HG03064 (cell line): ENCODE results near the gene LYVE1.
A peak's percentile ranks its signal among the peaks of the same experiment; 100 is the strongest.

Experiments
- ATAC-seq: cut with Tn5 transposase; IDR thresholded peaks from one replicate; pipeline ENCODE4 v1.9.1; 2021; ENCODE audit warnings: low read depth; ENCODE audit not compliant: unreplicated experiment

LYVE1 gene

GRCh38 chr11:10561947-10562346 lies 6.5 kb downstream of the LYVE1 start:
- no peak for ATAC-seq

DNA sequence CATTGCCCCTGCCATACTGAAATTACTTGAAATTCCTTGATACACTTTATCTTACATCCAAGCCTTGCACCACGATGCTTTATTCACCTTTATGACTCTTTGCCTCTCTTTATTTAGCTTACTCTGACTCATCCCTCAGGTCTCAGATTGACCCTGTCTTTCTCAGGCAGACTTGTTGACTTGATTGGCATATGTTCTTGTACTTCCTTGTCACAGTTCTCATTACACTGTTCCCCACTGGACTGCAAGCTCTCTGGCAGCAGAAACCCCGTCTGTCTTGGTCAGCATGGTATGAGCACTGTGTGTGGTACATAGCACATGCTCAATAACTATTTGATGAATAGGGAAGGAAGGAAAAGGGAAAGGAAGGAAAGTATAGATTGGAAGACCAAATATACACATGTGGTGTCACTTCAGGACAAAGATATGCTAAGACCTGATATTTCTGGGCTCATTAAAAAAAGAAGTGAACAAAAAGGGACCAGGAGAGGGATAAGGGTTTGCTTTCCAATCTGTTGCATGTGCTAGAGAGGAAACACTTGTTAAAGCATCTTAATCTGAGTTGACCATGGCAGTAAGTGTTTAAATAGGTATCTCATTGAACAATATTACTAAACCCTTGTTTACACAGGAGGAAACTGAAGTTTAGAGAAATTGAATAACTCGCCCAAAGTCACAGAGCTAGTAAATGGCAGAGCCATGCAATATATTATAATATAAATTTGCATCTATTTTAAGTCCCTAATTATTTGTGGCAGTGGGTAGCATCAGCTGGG lies 7.2 kb downstream of the LYVE1 start:
- ATAC-seq = no peak

DNA sequence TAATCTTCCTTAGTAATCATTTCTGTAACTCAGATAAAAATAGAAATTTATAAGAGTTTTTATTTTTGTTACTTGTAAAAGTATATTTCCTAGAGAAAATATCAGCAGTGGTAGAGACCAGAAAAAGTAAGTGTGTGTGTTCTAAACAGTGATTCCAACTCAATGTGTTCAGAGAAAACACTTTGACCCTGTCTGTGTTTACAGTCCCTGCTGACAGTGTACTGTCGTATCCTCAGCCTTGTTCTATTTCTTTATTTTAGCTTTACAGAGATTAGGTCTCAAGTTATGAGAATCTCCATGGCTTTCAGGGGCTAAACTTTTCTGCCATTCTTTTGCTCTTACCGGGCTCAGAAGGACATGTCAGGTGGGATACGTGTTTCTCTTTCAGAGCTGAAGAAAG lies 10.2 kb downstream of the LYVE1 start:
- ATAC-seq = no peak

DNA sequence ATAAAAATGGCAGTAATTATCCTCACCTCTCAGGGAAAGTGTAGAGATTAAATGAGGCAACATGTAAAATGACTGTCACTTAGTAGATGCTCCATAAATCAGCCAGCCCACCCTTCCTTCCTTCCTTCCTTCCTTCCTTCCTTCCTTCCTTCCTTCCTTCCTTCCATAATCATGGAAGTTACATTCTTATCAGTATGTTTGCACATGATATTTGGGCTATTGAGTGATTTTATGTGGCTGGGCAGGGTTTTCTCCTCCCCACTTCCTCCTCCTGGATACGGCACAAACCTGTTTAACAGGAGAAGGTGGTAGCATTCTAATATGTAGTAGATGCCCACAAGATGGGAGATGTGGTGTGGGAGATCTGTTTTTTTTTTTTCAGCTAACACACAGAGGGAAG lies 11.9 kb downstream of the LYVE1 start:
- ATAC-seq = no peak

GRCh38 chr11:10551845-10552352 lies 16.6 kb downstream of the LYVE1 start:
- ATAC-seq = no peak

GRCh38 chr11:10551290-10551592 lies 17.2 kb downstream of the LYVE1 start:
- no peak for ATAC-seq

- ATAC-seq = no peak
Observed at GRCh38 chr11:10550503-10551289, 17.8 kb downstream of the LYVE1 start.

GRCh38 chr11:10544491-10545465 lies 23.7 kb downstream of the LYVE1 start:
- ATAC-seq = no peak

DNA sequence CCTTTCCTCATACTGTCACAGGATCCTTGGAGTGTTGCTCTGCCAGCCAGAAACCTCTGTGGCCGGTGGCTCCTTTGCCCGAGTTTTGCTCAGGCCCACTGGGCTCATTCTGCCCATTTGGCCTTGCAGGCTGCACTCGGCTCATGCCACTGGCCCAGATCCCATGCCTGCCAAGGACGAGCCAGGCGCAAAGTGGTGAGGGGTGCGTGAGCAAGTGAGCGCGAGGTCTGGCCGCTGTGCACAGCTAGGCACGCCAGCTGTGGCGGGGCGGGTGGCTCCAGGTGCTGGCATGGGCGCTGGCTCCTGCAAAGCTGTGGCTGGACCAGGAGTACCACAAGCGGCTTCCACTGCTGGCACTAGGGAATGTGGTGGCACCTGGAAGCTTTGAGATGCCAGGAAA lies 24.7 kb downstream of the LYVE1 start:
- no peak for ATAC-seq

DNA sequence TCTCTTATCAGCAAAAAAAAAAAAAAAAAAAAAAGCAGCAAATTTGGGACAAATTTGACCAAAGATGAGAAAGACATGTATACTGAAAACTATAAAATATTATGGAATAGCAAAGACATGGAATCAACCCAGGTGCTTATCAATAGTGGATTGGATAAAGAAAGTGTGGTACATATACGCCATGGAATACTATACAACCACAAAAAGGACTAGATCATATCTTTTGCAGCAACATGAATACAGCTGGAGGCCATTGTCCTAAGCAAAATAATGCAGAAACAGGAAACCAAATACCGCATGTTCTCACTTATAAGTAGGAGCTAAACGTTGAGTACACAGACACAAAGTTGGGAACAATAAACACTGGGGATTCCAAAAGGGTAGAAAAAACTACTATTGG lies 25.7 kb downstream of the LYVE1 start:
- no peak for ATAC-seq

- ATAC-seq = no peak
Observed at GRCh38 chr11:10541561-10541930, 26.9 kb downstream of the LYVE1 start.

GRCh38 chr11:10540915-10541560 lies 27.4 kb downstream of the LYVE1 start, which contains the start of gene RNF141:
TSS of gene RNF141 (minus strand) at chr11:10541187. CDS start at chr11:10534158, 7,029 bp downstream.
- peak; percentile 97 for ATAC-seq

- ATAC-seq = peak; percentile 16
Observed at GRCh38 chr11:10540546-10540914, 27.9 kb downstream of the LYVE1 start.

DNA sequence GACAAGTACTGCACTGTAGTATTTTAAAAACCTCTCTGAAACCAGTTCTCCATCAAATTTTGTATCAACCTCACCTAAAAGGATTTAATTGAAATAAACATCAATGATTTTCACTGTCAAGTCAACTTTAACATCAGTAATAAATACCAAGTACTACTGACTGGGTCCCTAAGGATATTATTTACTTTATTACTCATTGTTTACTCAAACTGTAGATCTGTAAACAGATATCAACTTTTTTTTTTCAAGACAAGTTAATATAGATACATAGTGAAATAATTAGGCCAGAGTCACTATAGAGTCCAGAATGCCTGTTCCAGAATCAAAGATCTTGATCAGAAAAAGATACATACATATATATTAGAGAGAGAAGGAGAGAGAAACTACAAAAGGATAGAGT lies 29.1 kb downstream of the LYVE1 start:
- ATAC-seq = no peak

- ATAC-seq = no peak
Observed at GRCh38 chr11:10538924-10539323, 29.5 kb downstream of the LYVE1 start.

- ATAC-seq = no peak
Observed at GRCh38 chr11:10537600-10537999, 30.9 kb downstream of the LYVE1 start.

- no peak for ATAC-seq
Observed at GRCh38 chr11:10534316-10534715, 34.1 kb downstream of the LYVE1 start.

- no peak for ATAC-seq
Observed at GRCh38 chr11:10533323-10533722, 35.1 kb downstream of the LYVE1 start.

GRCh38 chr11:10532526-10532925 lies 35.9 kb downstream of the LYVE1 start:
- no peak for ATAC-seq

- ATAC-seq = no peak
Observed at GRCh38 chr11:10529279-10529678, 39.2 kb downstream of the LYVE1 start.
